IPS DF 6.9 (cell line): ENCODE measurements around the gene DMRT3.

Experiments
- DNase-seq: peaks from one replicate; pipeline ENCODE4 v3.0.0-alpha.2; 2013; ENCODE audit warnings: low read depth, low spot score
- H3K27ac ChIP-seq: one replicate; pipeline ENCODE4 v1.5.1; 2013; ENCODE audit warnings: low read length, control low read depth
- H3K27me3 ChIP-seq: 2 replicates; pipeline ENCODE4 v1.6.1; 2013; ENCODE audit warnings: mild to moderate bottlenecking, low read length; ENCODE audit not compliant: control insufficient read depth, insufficient read depth
- H3K36me3 ChIP-seq: 2 replicates; pipeline ENCODE4 v1.6.1; 2013; ENCODE audit warnings: low read length; ENCODE audit not compliant: control insufficient read depth, insufficient read depth
- H3K4me1 ChIP-seq: 2 replicates; pipeline ENCODE4 v1.6.1; 2013; ENCODE audit warnings: low read length; ENCODE audit not compliant: control insufficient read depth, insufficient read depth
- H3K4me3 ChIP-seq: 2 replicates; pipeline ENCODE4 v1.5.1; 2013; ENCODE audit warnings: mild to moderate bottlenecking, low read length
- H3K9me3 ChIP-seq: 2 replicates; pipeline ENCODE4 v1.6.1; 2013; ENCODE audit warnings: low read length, inconsistent platforms; ENCODE audit not compliant: control insufficient read depth, insufficient read depth
- WGBS: extraction: QIAGEN DNeasy Blood & Tissue Kit; methylation state at CpG from one replicate; pipeline ENCODE4 v1.1.7; 2013; ENCODE audit warnings: mixed read lengths, missing lambda C conversion rate; ENCODE audit not compliant: insufficient read length, insufficient coverage; 5-methylcytosine and 5-hydroxymethylcytosine counted together

The DMRT3 gene

DNA sequence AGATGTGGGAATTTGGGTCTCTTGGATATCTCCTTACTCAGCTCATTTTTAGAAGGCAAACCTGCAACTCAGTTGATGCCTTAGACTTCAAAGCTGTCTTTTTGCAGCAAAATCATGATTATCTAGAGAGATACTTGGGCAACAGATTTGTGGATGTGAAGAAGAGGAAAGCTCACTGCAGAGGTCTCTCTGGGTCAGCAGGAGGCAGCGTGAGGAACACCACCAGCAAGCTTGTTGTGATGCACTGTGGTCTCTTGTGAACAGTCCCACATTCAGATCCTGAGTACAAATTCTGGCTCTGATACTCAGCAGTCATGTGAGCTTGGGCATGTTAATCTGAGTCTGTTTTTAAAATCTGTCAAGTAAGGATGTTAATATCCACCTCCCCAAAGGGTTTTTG is 26.3 kb upstream of the DMRT3 start:
- no peak overlapping the region for H3K4me3 ChIP-seq
- WGBS, result no CpG with 5 or more reads among the region's 1 CpG
- H3K4me1 ChIP-seq, result 0 out of 2 replicates have a peak, but pooled peaks cover 2% of the 10 kb centered on the region
- DNase-seq, result no peak
- H3K27me3 ChIP-seq, result no peaks in the 10 kb centered on the region
- no peaks in the 10 kb centered on the region for H3K36me3 ChIP-seq
- no peak overlapping the region for H3K27ac ChIP-seq
- H3K9me3 ChIP-seq, result no peaks in the 10 kb centered on the region

DNA sequence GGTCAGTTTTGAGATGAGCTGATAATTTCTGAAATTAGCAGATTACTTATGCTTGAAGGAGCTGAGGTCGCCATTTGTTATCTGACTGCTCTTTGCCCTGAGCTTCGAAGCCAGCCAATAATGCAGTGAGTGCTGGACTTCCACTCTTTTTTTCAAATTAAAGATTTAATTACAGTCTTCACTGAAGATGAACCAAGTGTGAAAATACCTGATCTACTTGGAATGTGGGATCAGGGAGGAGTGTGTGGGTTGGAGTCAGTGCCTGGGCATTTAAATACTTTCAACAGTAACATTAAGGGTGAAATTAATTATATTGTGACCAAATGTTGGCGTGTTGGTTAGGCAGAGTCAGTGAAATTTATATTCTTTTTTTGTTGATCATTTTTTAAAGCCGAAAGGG is 23.9 kb upstream of the DMRT3 start:
- no CpG with 5 or more reads among the region's 4 CpGs for WGBS
- Histone ChIP-seq H3K4me1 (0 out of 2 replicates have a peak, but pooled peaks cover 2% of the 10 kb centered on the region), H3K4me3 (no peak overlapping the region), H3K27me3 (no peaks in the 10 kb centered on the region), H3K36me3 (no peaks in the 10 kb centered on the region), H3K27ac (no peak overlapping the region), H3K9me3 (no peaks in the 10 kb centered on the region)
- no peak for DNase-seq

DNA sequence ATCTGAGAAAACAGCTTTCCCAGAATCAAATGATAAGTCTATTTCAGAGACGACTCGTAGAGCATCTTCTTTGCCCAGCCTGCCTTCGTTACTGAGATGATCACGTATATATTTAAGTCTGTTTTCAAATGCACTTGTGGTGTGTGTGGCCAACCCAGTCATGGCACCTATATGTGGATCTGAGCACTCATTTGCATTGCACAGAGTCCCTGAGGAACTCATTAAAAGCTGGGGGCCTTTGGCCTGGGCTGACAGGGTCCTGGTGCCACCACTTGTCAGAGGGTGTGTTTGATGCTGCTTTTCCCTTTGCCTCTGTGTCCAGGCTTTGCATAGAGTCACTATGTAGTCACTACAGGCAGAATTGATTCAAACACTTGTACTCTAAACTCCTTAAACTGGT is 17.4 kb upstream of the DMRT3 start:
- H3K36me3 ChIP-seq, result no peaks in the 10 kb centered on the region
- no peak for DNase-seq
- H3K27ac ChIP-seq, result no peak overlapping the region
- no CpG with 5 or more reads among the region's 4 CpGs for WGBS
- no peaks in the 10 kb centered on the region for H3K27me3 ChIP-seq
- H3K4me1 ChIP-seq, result no peaks in the 10 kb centered on the region
- no peaks in the 10 kb centered on the region for H3K9me3 ChIP-seq
- no peak overlapping the region for H3K4me3 ChIP-seq

DNA sequence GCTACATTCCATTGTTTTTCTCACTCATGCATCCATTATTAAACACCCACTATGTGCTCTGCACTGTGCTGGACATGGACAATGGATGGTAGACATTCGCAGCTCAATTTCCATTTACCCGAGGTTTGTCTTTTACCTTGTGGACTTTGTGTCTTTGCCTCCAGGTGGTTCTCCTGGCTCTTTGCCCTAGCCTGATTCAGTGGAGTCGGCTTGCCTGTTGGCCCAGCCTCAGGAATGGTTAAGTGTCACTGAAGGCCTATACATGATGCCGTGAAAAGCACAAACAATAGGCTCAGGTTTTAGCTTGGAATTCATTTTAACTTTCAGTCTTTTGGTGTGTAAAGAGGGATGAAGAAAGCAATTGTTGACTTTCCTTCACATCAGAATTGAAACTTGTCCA is 16.5 kb upstream of the DMRT3 start:
- H3K9me3 ChIP-seq, result no peaks in the 10 kb centered on the region
- no CpG with 5 or more reads among the region's 4 CpGs for WGBS

DNA sequence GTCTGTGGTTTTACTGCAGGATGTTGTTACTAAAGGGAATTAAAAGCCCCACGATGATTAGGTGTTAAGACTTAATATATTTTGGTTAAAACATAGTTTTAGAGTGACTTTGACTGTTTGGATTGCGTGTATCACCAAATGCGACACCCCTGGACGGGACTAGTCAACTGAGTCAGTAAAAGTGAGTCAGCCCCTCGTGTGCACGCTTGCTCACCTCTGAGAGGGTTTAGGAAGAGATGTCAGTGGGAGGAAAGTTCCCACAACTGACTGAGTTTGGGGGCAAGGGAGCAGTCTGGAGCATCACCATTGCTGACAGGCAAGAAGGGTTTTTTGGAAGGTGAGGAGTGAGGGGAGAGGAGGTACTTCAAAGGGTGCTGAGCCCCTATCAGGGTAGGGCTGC is 14.4 kb upstream of the DMRT3 start:
- Histone ChIP-seq H3K4me3 (no peak overlapping the region), H3K27ac (no peak overlapping the region), H3K9me3 (no peaks in the 10 kb centered on the region), H3K36me3 (no peaks in the 10 kb centered on the region), H3K27me3 (no peaks in the 10 kb centered on the region), H3K4me1 (no peaks in the 10 kb centered on the region)
- WGBS, result no CpG with 5 or more reads among the region's 6 CpGs
- DNase-seq, result no peak

More for the DNA sequence above, 16.5 kb upstream of the DMRT3 start:
- no peaks in the 10 kb centered on the region for H3K4me1 ChIP-seq
- H3K4me3 ChIP-seq, result no peak overlapping the region
- no peaks in the 10 kb centered on the region for H3K27me3 ChIP-seq
- H3K27ac ChIP-seq, result no peak overlapping the region
- no peak for DNase-seq
- no peaks in the 10 kb centered on the region for H3K36me3 ChIP-seq

DNA sequence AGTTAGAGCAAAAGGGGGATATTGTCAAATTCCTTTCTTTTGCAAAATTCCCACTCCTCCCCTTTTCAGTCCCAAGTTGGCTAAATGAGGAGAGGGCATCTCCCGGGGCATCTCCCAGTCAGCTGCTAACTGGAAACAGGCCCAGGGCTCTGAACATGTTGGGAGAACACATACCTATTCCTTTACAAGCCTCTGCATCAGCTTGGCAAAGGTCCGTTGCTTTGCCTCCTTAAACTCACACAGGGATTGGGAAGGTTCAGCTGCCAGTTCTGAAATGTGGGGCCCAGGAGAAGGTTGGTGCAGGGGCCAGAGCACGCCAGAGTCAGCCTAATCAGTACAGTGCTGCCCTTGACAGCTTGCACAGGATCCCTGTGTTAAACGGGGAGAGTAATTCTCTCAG is 11.0 kb upstream of the DMRT3 start:
- H3K9me3 ChIP-seq, result no peaks in the 10 kb centered on the region
- no peaks in the 10 kb centered on the region for H3K36me3 ChIP-seq
- peaks cover 3% of the 10 kb centered on the region for H3K4me1 ChIP-seq
- no peak for DNase-seq
- no CpG with 5 or more reads among the region's 4 CpGs for WGBS
- H3K27ac ChIP-seq, result no peak overlapping the region
- H3K4me3 ChIP-seq, result no peak overlapping the region
- peaks cover 18% of the 10 kb centered on the region for H3K27me3 ChIP-seq

DNA sequence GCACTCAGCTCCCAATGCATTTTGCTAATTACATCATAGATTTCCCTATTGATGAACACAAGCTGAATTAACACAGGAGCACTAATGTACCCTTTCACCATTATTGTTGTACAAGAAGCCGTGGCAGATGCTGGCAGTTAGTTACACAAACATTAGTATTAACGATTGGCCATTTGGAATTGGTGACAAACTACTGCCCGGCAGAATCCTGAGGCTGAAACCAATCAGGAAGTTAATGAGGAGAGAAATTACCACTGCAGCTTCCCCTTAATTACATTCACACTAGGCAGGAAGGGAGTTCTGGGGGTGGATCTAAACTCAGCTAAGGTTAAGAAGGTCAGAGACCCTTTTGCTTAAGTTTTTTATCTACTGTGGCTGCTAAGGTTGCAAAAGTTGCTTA is 9.6 kb upstream of the DMRT3 start:
- H3K4me3 ChIP-seq, result no peak overlapping the region
- H3K27ac ChIP-seq, result no peak overlapping the region
- no peaks in the 10 kb centered on the region for H3K9me3 ChIP-seq
- DNase-seq, result no peak
- H3K27me3 ChIP-seq, result peaks cover 26% of the 10 kb centered on the region
- no peaks in the 10 kb centered on the region for H3K36me3 ChIP-seq
- WGBS, result no CpG with 5 or more reads among the region's 3 CpGs
- peaks cover 4% of the 10 kb centered on the region for H3K4me1 ChIP-seq

DNA sequence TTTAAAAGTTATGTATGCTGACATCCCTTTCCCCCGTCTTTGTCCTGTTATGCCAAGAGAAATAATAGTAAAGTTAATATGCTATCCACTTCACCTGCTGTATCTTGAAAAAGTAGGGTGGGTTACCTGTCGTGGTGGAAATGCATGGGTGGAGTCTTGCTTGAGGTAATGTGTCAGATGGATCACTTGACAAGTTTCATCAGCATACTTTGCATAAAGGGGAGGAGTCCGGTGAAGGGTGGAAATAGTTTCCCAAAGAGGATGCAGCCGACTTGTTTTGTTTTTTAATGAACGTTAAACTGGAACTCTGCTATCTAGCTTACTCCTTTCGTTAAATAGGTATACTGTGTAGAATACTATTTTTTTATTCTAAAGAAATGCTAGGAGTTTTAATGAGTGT is 9.0 kb upstream of the DMRT3 start:
- Histone ChIP-seq H3K4me3 (no peak overlapping the region), H3K4me1 (peaks cover 4% of the 10 kb centered on the region), H3K9me3 (no peaks in the 10 kb centered on the region), H3K36me3 (no peaks in the 10 kb centered on the region), H3K27me3 (peaks cover 29% of the 10 kb centered on the region), H3K27ac (no peak overlapping the region)
- WGBS, result no CpG with 5 or more reads among the region's 6 CpGs
- no peak for DNase-seq

DNA sequence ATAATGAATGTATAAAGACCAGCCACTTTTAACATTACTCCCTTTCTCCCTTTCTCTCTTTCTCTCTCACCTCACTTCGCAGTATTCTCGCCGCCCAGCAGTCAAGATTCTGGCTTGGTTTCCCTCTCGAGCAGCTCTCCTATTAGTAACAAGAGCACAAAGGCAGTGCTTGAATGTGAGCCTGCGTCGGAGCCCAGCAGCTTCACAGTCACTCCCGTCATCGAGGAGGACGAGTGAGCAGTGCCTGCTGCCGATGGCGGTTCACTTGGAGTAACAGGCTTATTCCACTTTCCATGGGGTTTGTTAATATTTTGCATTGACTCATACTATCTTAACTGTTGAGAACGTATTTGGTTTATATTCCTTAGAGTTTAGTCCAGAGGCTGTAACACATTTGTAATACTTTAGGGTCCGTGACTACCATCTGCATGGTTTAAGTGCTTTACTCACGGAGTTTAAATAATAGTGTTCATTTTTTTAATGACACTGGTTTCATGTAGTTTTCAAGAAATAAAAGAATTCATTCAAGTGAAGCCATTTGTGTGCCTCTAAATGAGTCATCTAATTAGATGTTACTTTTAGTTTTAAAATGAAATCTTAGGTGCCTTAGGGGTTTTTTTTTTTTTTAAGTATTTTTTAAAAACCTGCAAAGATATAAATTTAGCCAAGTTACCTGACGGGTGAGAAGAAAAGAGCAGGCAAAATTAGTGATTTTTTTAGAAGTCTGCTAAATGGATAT is 8.4 kb upstream of the DMRT3 start:
- no peaks in the 10 kb centered on the region for H3K36me3 ChIP-seq
- no peak overlapping the region for H3K27ac ChIP-seq
- peaks cover 35% of the 10 kb centered on the region for H3K27me3 ChIP-seq
- no peaks in the 10 kb centered on the region for H3K9me3 ChIP-seq
- no peak for DNase-seq
- peaks cover 7% of the 10 kb centered on the region for H3K4me1 ChIP-seq
- no peak overlapping the region for H3K4me3 ChIP-seq
- WGBS, result no CpG with 5 or more reads among the region's 15 CpGs

DNA sequence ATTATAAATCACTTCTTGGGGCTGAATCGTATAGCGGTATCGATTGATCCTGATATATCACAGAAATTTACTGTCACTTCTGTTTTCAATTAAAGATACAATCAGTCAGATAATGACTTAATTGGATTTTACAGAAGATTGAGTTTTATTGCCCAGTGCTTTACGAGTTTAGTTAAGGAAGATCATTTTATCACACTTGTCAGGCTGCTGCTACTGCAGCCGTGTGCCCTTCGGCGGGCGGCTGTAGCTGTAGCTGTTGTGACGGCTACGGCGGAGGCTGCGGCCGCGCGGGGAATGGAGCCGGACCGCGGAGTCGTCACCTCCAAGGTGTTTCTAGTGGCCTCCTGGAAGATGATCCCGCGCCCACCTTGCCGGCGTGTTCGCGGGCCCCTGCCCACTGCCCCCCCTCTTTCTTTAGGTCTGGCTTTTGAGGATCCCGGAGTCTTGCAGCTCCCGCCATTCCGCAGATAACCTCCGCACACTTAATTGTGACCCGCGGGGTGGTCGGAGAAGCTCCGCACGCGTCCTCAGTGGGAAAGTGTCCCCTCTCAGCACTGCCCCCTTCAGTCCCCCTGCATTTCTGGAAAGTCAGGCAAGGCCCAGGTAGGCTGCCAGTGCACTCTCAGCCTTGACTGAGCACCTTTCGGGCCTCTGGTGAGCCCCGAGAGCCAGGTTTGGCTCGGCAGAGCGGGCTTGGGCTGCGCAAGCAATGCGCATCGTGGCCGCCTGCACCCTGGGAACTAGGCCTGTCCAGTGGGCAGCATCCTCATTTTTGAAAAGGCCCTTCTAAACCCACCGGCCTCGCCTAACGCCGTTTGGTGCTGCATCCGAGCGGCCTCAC is 6.9 kb upstream of the DMRT3 start:
- H3K27ac ChIP-seq, result no peak overlapping the region
- peaks cover 7% of the 10 kb centered on the region for H3K4me1 ChIP-seq
- H3K4me3 ChIP-seq, result peak overlapping the region; percentile 6; the same call in 1 of the 2 replicates
- no peaks in the 10 kb centered on the region for H3K36me3 ChIP-seq
- H3K27me3 ChIP-seq, result peaks cover 50% of the 10 kb centered on the region
- H3K9me3 ChIP-seq, result no peaks in the 10 kb centered on the region
- no CpG with 5 or more reads among the region's 49 CpGs for WGBS
- DNase-seq, result no peak
